Neural cell (in vitro differentiated cells): ENCODE data around the gene MYCL. TPM values are rescaled to one million over a fixed set of nuclear protein-coding genes. Genes with fewer than 3 reads are reported as not detected.

Experiments
- H2AFZ ChIP-seq: fragments of 200-600, 300-800 bp; sonication (generic), shearing (Covaris generic); 2 replicates; pipeline ENCODE4 v1.6.0; 2014; ENCODE audit warnings: low read depth, mild to moderate bottlenecking, antibody characterized with exemption, low read length, moderate library complexity
- H3F3A ChIP-seq: fragments of 200-600 bp; shearing (Covaris generic); 2 replicates; pipeline ENCODE4 v1.6.1; 2016; ENCODE audit warnings: mild to moderate bottlenecking, moderate library complexity, mixed read lengths, antibody characterized with exemption, low read length; ENCODE audit not compliant: insufficient read depth, poor library complexity, severe bottlenecking
- H3K27ac ChIP-seq: fragments of 200-600, 300-800 bp; sonication (generic), shearing (Covaris generic); 2 replicates; pipeline ENCODE4 v1.5.1; 2014; ENCODE audit warnings: mild to moderate bottlenecking, low read length, moderate library complexity
- H3K27me3 ChIP-seq: fragments of 300-800, 200-600 bp; sonication (generic), shearing (Covaris generic); 2 replicates; pipeline ENCODE4 v1.6.0; 2014; ENCODE audit warnings: mild to moderate bottlenecking, low read depth, low read length, moderate library complexity; ENCODE audit not compliant: insufficient read depth
- H3K36me3 ChIP-seq: fragments of 300-800, 200-600 bp; sonication (generic), shearing (Covaris generic); 2 replicates; pipeline ENCODE4 v1.5.1; 2014; ENCODE audit warnings: mild to moderate bottlenecking, antibody characterized with exemption, low read length, moderate library complexity; ENCODE audit not compliant: insufficient read depth
- H3K4me2 ChIP-seq: fragments of 300-800, 200-600 bp; sonication (generic), shearing (Covaris generic); 2 replicates; pipeline ENCODE4 v1.6.0; 2014; ENCODE audit warnings: mild to moderate bottlenecking, low read length
- H3K4me3 ChIP-seq: fragments of 300-800, 200-600 bp; sonication (generic), shearing (Covaris generic); 2 replicates; pipeline ENCODE4 v1.5.1; 2014; ENCODE audit warnings: mild to moderate bottlenecking, low read length, moderate library complexity
- H3K79me2 ChIP-seq: fragments of 200-600 bp; shearing (Covaris generic); replicated peaks from 2 replicates; pipeline ENCODE4 v1.6.0; 2014; ENCODE audit warnings: mild to moderate bottlenecking, low read length, moderate library complexity; ENCODE audit not compliant: insufficient read depth
- H3K9ac ChIP-seq: fragments of 300-800, 200-600 bp; sonication (generic), shearing (Covaris generic); 2 replicates; pipeline ENCODE4 v1.6.1; 2016; ENCODE audit warnings: mild to moderate bottlenecking, low read length, mixed read lengths
- H3K9me2 ChIP-seq: fragments of 200-600 bp; shearing (Covaris generic); 2 replicates; pipeline ENCODE4 v1.6.1; 2016; ENCODE audit warnings: mild to moderate bottlenecking, low read length, mixed read lengths; ENCODE audit not compliant: insufficient read depth
- H3K9me3 ChIP-seq: fragments of 200-600, 300-800 bp; sonication (generic), shearing (Covaris generic); 2 replicates; pipeline ENCODE4 v1.6.1; 2016; ENCODE audit warnings: mild to moderate bottlenecking, mixed run types, low read length, moderate library complexity, mixed read lengths
- H4K20me1 ChIP-seq: fragments of 200-600 bp; shearing (Covaris generic); 2 replicates; pipeline ENCODE4 v1.6.1; 2016; ENCODE audit warnings: mild to moderate bottlenecking, mixed run types; ENCODE audit not compliant: insufficient read depth
- EP300 ChIP-seq: fragments of 450-650 bp; conservative IDR thresholded peaks from 2 replicates; pipeline ENCODE4 v1.6.1; 2014; ENCODE audit warnings: antibody characterized with exemption, mild to moderate bottlenecking, moderate library complexity; ENCODE audit not compliant: poor library complexity, severe bottlenecking
- EZH2 ChIP-seq: fragments of 200-600, 300-800 bp; shearing (Covaris generic), sonication (generic); IDR thresholded peaks from 2 replicates; pipeline ENCODE4 v1.6.1; 2014; ENCODE audit warnings: antibody characterized with exemption, low read length, borderline replicate concordance, mild to moderate bottlenecking; ENCODE audit not compliant: insufficient read depth, poor library complexity, severe bottlenecking
- MXI1 ChIP-seq: fragments of 450-650 bp; conservative IDR thresholded peaks from 2 replicates; pipeline ENCODE4 v1.6.1; 2014; ENCODE audit warnings: antibody characterized with exemption, mild to moderate bottlenecking; ENCODE audit not compliant: poor library complexity, severe bottlenecking
- POLR2AphosphoS5 ChIP-seq: IDR thresholded peaks from 2 replicates; pipeline ENCODE4 v1.6.1; 2012
- RAD21 ChIP-seq: fragments of 450-650 bp; conservative IDR thresholded peaks from 2 replicates; pipeline ENCODE4 v1.6.1; 2014; ENCODE audit warnings: antibody characterized with exemption, mild to moderate bottlenecking, moderate library complexity
- SMC3 ChIP-seq: fragments of 450-650 bp; conservative IDR thresholded peaks from 2 replicates; pipeline ENCODE4 v1.6.1; 2014; ENCODE audit warnings: antibody characterized with exemption, mild to moderate bottlenecking, moderate library complexity; ENCODE audit not compliant: poor library complexity
- TAF1 ChIP-seq: IDR thresholded peaks from 2 replicates; pipeline ENCODE4 v1.6.1; 2012; ENCODE audit warnings: low read depth
- polyA plus RNA-seq: library from polyadenylated mRNA; depleted of rRNA; stranded (reverse); fragments of >200 nt; gene quantifications from 2 replicates; pipeline ENCODE4 v1.2.3, GENCODE V29; 2014
- TF ChIP-seq, protein P1 (sequence below): IDR thresholded peaks from 2 replicates; pipeline ENCODE4 v1.6.1; 2012; ENCODE audit warnings: borderline replicate concordance
- TF ChIP-seq, protein P2 (sequence below): fragments of 450-650 bp; IDR thresholded peaks from 2 replicates; pipeline ENCODE4 v1.5.1; 2014; ENCODE audit warnings: antibody characterized with exemption, mild to moderate bottlenecking, moderate library complexity; ENCODE audit not compliant: poor library complexity, severe bottlenecking

Gene MYCL
- polyA plus RNA-seq, 1 donor from 2014 or later, result 35.2 TPM

DNA sequence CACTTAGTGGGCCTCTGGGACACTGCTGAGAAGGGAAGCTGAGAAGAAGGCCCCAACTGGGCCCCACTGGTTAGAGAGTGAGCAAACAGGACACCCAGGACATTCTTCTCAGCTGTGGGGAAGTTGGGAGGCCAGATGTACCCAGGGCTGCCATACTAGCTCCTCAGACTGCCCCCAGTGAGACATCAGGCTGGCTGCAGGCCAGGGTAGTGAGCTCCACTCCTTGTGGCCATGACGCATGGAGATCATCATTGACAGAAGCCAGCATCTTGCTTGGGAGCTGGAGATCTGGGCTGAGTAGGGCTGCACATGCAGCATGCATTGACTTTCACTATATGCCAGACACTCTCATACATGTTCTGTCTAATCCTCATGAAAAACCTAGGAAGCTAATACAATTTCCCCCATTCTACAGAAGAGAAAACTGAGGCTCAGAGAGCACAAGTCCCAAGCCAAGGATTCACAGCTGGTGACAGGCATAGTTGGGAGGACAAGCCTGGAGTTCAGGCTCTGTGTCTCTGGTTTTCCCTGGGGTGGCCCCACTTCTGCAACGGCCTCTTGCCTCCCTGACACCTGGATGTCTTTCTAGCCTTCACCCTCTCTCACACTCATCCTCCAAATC lies 24.1 kb upstream of the MYCL start:
- H3F3A ChIP-seq, result no peaks in the 10 kb centered on the region
- H2AFZ ChIP-seq, result no peak overlapping the region
- no peak overlapping the region for H3K9ac ChIP-seq
- H3K27me3 ChIP-seq, result peaks cover 3% of the 10 kb centered on the region
- H3K79me2 ChIP-seq, result no peaks in the 10 kb centered on the region
- H3K9me3 ChIP-seq, result no peaks in the 10 kb centered on the region
- H3K9me2 ChIP-seq, result no peaks in the 10 kb centered on the region
- no peaks in the 10 kb centered on the region for H3K36me3 ChIP-seq
- H3K4me3 ChIP-seq, result no peak overlapping the region
- no peak overlapping the region for H3K4me2 ChIP-seq
- no peak overlapping the region for H3K27ac ChIP-seq
- no peaks in the 10 kb centered on the region for H4K20me1 ChIP-seq
- TF ChIP-seq TAF1 (no peak), RAD21 (no peak), POLR2AphosphoS5 (no peak), EP300 (no peak), SMC3 (no peak)
- TF ChIP-seq, protein P1, sequence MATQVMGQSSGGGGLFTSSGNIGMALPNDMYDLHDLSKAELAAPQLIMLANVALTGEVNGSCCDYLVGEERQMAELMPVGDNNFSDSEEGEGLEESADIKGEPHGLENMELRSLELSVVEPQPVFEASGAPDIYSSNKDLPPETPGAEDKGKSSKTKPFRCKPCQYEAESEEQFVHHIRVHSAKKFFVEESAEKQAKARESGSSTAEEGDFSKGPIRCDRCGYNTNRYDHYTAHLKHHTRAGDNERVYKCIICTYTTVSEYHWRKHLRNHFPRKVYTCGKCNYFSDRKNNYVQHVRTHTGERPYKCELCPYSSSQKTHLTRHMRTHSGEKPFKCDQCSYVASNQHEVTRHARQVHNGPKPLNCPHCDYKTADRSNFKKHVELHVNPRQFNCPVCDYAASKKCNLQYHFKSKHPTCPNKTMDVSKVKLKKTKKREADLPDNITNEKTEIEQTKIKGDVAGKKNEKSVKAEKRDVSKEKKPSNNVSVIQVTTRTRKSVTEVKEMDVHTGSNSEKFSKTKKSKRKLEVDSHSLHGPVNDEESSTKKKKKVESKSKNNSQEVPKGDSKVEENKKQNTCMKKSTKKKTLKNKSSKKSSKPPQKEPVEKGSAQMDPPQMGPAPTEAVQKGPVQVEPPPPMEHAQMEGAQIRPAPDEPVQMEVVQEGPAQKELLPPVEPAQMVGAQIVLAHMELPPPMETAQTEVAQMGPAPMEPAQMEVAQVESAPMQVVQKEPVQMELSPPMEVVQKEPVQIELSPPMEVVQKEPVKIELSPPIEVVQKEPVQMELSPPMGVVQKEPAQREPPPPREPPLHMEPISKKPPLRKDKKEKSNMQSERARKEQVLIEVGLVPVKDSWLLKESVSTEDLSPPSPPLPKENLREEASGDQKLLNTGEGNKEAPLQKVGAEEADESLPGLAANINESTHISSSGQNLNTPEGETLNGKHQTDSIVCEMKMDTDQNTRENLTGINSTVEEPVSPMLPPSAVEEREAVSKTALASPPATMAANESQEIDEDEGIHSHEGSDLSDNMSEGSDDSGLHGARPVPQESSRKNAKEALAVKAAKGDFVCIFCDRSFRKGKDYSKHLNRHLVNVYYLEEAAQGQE, result no peak

DNA sequence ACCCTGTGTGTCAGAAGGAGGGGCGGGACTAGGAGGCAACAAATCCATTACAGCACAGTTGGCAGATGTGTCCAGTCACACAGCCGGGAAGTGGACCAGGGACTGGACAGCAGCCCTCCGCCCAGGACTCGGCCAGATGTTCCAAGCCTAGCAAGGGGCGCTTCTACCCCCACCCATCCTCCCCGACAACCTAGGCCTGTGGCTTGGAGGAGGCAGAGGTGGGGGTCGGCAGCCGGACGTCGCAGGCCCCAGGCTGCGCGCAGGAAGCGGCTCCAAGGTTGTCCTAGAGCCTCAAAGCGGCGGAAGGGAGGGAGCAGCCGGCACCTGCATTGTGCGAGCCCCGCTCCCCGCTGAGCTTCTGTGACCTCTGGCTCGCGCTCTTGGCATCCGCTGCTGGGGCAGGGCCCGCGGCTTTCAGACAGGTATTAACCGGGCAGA lies 20.6 kb upstream of the MYCL start:
- Histone ChIP-seq H3K79me2 (no peaks in the 10 kb centered on the region), H3K4me2 (no peak overlapping the region), H3K36me3 (no peaks in the 10 kb centered on the region), H2AFZ (no peak overlapping the region), H3K27me3 (peaks cover 3% of the 10 kb centered on the region), H4K20me1 (no peaks in the 10 kb centered on the region), H3F3A (no peaks in the 10 kb centered on the region), H3K4me3 (no peak overlapping the region), H3K27ac (no peak overlapping the region), H3K9me3 (no peaks in the 10 kb centered on the region), H3K9me2 (no peaks in the 10 kb centered on the region), H3K9ac (no peak overlapping the region)
- no peak for TF ChIP-seq MXI1
- TF ChIP-seq RAD21, result no peak
- TF ChIP-seq, protein P1, result no peak
- no peak for TF ChIP-seq EP300
- TF ChIP-seq SMC3, result no peak
- TF ChIP-seq EZH2, result no peak
- no peak for TF ChIP-seq POLR2AphosphoS5
- TF ChIP-seq TAF1, result no peak
- TF ChIP-seq, protein P2, sequence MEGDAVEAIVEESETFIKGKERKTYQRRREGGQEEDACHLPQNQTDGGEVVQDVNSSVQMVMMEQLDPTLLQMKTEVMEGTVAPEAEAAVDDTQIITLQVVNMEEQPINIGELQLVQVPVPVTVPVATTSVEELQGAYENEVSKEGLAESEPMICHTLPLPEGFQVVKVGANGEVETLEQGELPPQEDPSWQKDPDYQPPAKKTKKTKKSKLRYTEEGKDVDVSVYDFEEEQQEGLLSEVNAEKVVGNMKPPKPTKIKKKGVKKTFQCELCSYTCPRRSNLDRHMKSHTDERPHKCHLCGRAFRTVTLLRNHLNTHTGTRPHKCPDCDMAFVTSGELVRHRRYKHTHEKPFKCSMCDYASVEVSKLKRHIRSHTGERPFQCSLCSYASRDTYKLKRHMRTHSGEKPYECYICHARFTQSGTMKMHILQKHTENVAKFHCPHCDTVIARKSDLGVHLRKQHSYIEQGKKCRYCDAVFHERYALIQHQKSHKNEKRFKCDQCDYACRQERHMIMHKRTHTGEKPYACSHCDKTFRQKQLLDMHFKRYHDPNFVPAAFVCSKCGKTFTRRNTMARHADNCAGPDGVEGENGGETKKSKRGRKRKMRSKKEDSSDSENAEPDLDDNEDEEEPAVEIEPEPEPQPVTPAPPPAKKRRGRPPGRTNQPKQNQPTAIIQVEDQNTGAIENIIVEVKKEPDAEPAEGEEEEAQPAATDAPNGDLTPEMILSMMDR, result no peak
